Hematopoietic multipotent progenitor cell treated with erythropoietin and hydrocortisone succinate and interleukin-3 and kit ligand, for 15 days (in vitro differentiated cells): ENCODE data around the gene SUPT6H.

Experiments
- DNase-seq: peaks from one replicate; pipeline ENCODE4 v3.0.0-alpha.2; 2015; ENCODE audit warnings: low spot score

SUPT6H gene

GRCh38 chr17:28661635-28662526 is at the start of gene SUPT6H, which contains the start of gene SDF2:
Gene SUPT6H (plus strand): TSS chr17:28662205. CDS start chr17:28673402, 11,197 bp downstream.
Gene SDF2 (minus strand): TSS chr17:28661906. CDS start chr17:28661876, 30 bp downstream.
- DNase-seq = peak; percentile 94

- no peak for DNase-seq
These were observed 49.5 kb upstream of the SUPT6H start for GRCh38 chr17:28612531-28612930.

GRCh38 chr17:28612936-28613872 is 48.8 kb upstream of the SUPT6H start:
- peak; percentile 44 for DNase-seq

- DNase-seq = no peak
These were observed 48.0 kb upstream of the SUPT6H start, which contains the start of gene RSKR for GRCh38 chr17:28613931-28614381. Gene RSKR (minus strand): TSS chr17:28614185. CDS start chr17:28614161, 24 bp downstream.

GRCh38 chr17:28615260-28615940 is 46.6 kb upstream of the SUPT6H start:
- DNase-seq = no peak

- DNase-seq = no peak
These were observed 45.7 kb upstream of the SUPT6H start for GRCh38 chr17:28616281-28616680.

GRCh38 chr17:28618464-28618863 is 43.5 kb upstream of the SUPT6H start:
- DNase-seq = no peak

- DNase-seq = no peak
These were observed 42.0 kb upstream of the SUPT6H start for GRCh38 chr17:28620010-28620409.

- no peak for DNase-seq
These were observed 39.8 kb upstream of the SUPT6H start for GRCh38 chr17:28622186-28622585.

- DNase-seq = no peak
These were observed 38.3 kb upstream of the SUPT6H start for GRCh38 chr17:28623696-28624095.

GRCh38 chr17:28624148-28624547 is 37.9 kb upstream of the SUPT6H start:
- DNase-seq = no peak

- no peak for DNase-seq
These were observed 35.2 kb upstream of the SUPT6H start for GRCh38 chr17:28626818-28627217.

- no peak for DNase-seq
These were observed 27.7 kb upstream of the SUPT6H start for GRCh38 chr17:28634206-28634865.

GRCh38 chr17:28635506-28635905 is 26.5 kb upstream of the SUPT6H start:
- no peak for DNase-seq

- no peak for DNase-seq
These were observed 20.4 kb upstream of the SUPT6H start for GRCh38 chr17:28641579-28641978.

- peak; percentile 61 for DNase-seq
These were observed 17.8 kb upstream of the SUPT6H start for GRCh38 chr17:28643983-28644786.

- DNase-seq = peak; percentile 97
These were observed 17.0 kb upstream of the SUPT6H start, which contains the start of gene BLTP2 for GRCh38 chr17:28644787-28645575. Gene BLTP2 (minus strand): TSS chr17:28645158. CDS start chr17:28645056, 102 bp downstream.

GRCh38 chr17:28645576-28645939 is 16.4 kb upstream of the SUPT6H start:
- no peak for DNase-seq

GRCh38 chr17:28646039-28646754 is 15.8 kb upstream of the SUPT6H start:
- DNase-seq = no peak
